Psoas muscle (tissue), 8 donors: ENCODE results near the gene AOPEP. TPM values are rescaled to one million over a fixed set of nuclear protein-coding genes. Genes with fewer than 3 reads are reported as not detected.

Experiments used
- ATAC-seq, 4 donors: fragments of 200-7000 bp; cut with Tn5 transposase; one replicate each; pipeline ENCODE4 v1.9.1; 2020; ENCODE audit warnings: moderate library complexity in 3 of 4, mild to moderate bottlenecking in 2 of 4
- DNase-seq, 2 donors: peaks; one replicate each; pipeline ENCODE4 v3.0.0-alpha.2; 2020
- H3K27ac ChIP-seq: fragments of 200-600 bp; one replicate; pipeline ENCODE4 v1.8.0; 2022
- H3K27me3 ChIP-seq, 3 donors: fragments of 200-600 bp in 1 of 3; one replicate each; pipeline versions ENCODE4 v1.6.1 to v1.8.0; 2013 to 2022; ENCODE audit warnings: low read length in 2 of 3, mild to moderate bottlenecking in 2 of 3, moderate library complexity in 1 of 3; ENCODE audit not compliant: insufficient read depth in 3 of 3
- H3K36me3 ChIP-seq, 2 donors: fragments of 200-600 bp in 1 of 2; one replicate each; pipeline versions ENCODE4 v1.6.1 to v1.8.0; 2013 to 2022; ENCODE audit warnings: low read depth in 1 of 2, mild to moderate bottlenecking in 1 of 2, moderate library complexity in 1 of 2; ENCODE audit not compliant: insufficient read depth in 1 of 2
- H3K4me1 ChIP-seq: fragments of 200-600 bp; one replicate; pipeline ENCODE4 v1.8.0; 2022
- H3K4me3 ChIP-seq: fragments of 200-600 bp; one replicate; pipeline ENCODE4 v1.8.0; 2022; ENCODE audit warnings: mild to moderate bottlenecking
- H3K9me3 ChIP-seq: fragments of 200-600 bp; one replicate; pipeline ENCODE4 v1.8.0; 2022
- CTCF ChIP-seq: fragments of 200-600 bp; IDR thresholded peaks from one replicate; pipeline ENCODE4 v1.8.0; 2022; ENCODE audit warnings: antibody characterized with exemption
- WGBS, 3 donors: extraction: QIAGEN DNeasy Blood & Tissue Kit; methylation state at CpG; one replicate each; pipeline versions ENCODE4 v1.1.6 to v1.1.7; 2013; 5-methylcytosine and 5-hydroxymethylcytosine counted together
- intact Hi-C, 2 donors: fragments of 100-400 bp; cut with DNase I; formaldehyde crosslinking; loops; one replicate each; pipeline versions ENCODE4 v1.11.0 to v1.14.2; 2022
- polyA plus RNA-seq, 3 donors: library from polyadenylated mRNA; stranded (reverse); fragments of 200-250 nt; gene quantifications; one replicate each; pipeline ENCODE4 v1.2.3, GENCODE V29; 2013
- total RNA-seq, 4 donors: library from RNA; stranded (reverse); fragmentation: NEBNext Ultra II Directional in 2 of 4; extraction: Animal tissue kit (Norgen Biotek cat#: 25700) in 2 of 4; gene quantifications; one replicate each; pipeline versions ENCODE4 v1.2.1 to v1.2.4, GENCODE V29; 2021 to 2023
- donor health status: healthy with polysubstance abuse.
- donor health status: DM: no; HTN: no; CAD: no; lungs with moderate emphysema.
- donor health status: Bipolar disorder and iron deficiency.
- donor health status: healthy.
- donor health status: DM: yes; HTN: yes; CAD: no.
- donor health status: DM: no; HTN: no; CAD: no.
- donor health status: DM: no; HTN: no; CAD: no.
- donor health status: DM: yes; HTN: yes; CAD: no.

The AOPEP gene
- total and polyA plus RNA-seq, 7 donors, result 46.4 to 96.9 (median 78.6) TPM

GRCh38 chr9:94867281-94867841 lies 140.9 kb downstream of the AOPEP start:
- peak overlapping the region; percentile 32 for H3K4me3 ChIP-seq
- DNase-seq (peak; percentile 56 to 70), ATAC-seq (peak; percentile 73 to 79 (median 75))
- intact Hi-C loops, result loop anchor here in 1 of 2 donors (5.0 kb wide), 2 partner anchors 45 to 140 kb away; no protein-coding TSS in a partner anchor
- no peak for TF ChIP-seq CTCF
- H3K36me3 ChIP-seq, result no peaks in the 10 kb centered on the region
- peak overlapping the region; percentile 93 for H3K27ac ChIP-seq
- WGBS, 3 donors, result 6 to 14% (median 7%) methylated on average over 8 of the region's 8 CpGs
- peaks cover 81% of the 10 kb centered on the region for H3K4me1 ChIP-seq
- no peaks in the 10 kb centered on the region for H3K9me3 ChIP-seq
- H3K27me3 ChIP-seq, result no peaks in the 10 kb centered on the region

- Histone ChIP-seq H3K27me3 (no peaks in the 10 kb centered on the region), H3K9me3 (no peaks in the 10 kb centered on the region), H3K4me3 (peak overlapping the region; percentile 32), H3K27ac (peak overlapping the region; percentile 93), H3K4me1 (peaks cover 86% of the 10 kb centered on the region), H3K36me3 (no peaks in the 10 kb centered on the region)
- TF ChIP-seq CTCF, result no peak
- 4 to 9% (median 5%) methylated on average over 4 of the region's 4 CpGs for WGBS, 3 donors
- ATAC-seq (peak in 1 of 4 donors; percentile 21), DNase-seq (no peak)
- intact Hi-C loops, result loop anchor here (2.0 to 5.0 kb wide), 3 partner anchors 44 to 139 kb away; no protein-coding TSS in a partner anchor
These were observed 141.4 kb downstream of the AOPEP start for GRCh38 chr9:94867842-94868312.

- H3K27ac ChIP-seq, result peak overlapping the region; percentile 93
- H3K4me1 ChIP-seq, result peaks cover 92% of the 10 kb centered on the region
- TF ChIP-seq CTCF, result no peak
- H3K36me3 ChIP-seq, result no peaks in the 10 kb centered on the region
- 61 to 80% (median 72%) methylated on average over 2 of the region's 2 CpGs for WGBS, 3 donors
- intact Hi-C loops, result loop anchor here (2.0 to 5.0 kb wide), 3 partner anchors 44 to 139 kb away; no protein-coding TSS in a partner anchor
- no peak for ATAC-seq
- no peak overlapping the region for H3K4me3 ChIP-seq
- H3K27me3 ChIP-seq, result no peaks in the 10 kb centered on the region
- no peak for DNase-seq
- no peaks in the 10 kb centered on the region for H3K9me3 ChIP-seq
These were observed 142.0 kb downstream of the AOPEP start for GRCh38 chr9:94868464-94868863.

- WGBS, 3 donors, result 54 to 65% (median 60%) methylated on average over 4 of the region's 4 CpGs
- Histone ChIP-seq H3K9me3 (no peaks in the 10 kb centered on the region), H3K4me1 (peaks cover 92% of the 10 kb centered on the region), H3K27ac (peak overlapping the region; percentile 93), H3K36me3 (no peaks in the 10 kb centered on the region), H3K4me3 (no peak overlapping the region), H3K27me3 (no peaks in the 10 kb centered on the region)
- intact Hi-C loops, result loop anchor here (2.0 to 5.0 kb wide), 3 partner anchors 43 to 138 kb away; no protein-coding TSS in a partner anchor
- ATAC-seq (no peak), DNase-seq (no peak)
- TF ChIP-seq CTCF, result no peak
These were observed 142.9 kb downstream of the AOPEP start for GRCh38 chr9:94869415-94869843.
